IMR-90 (cell line): Measurements from ENCODE around the gene DAAM1. TPM values are rescaled to one million over a fixed set of nuclear protein-coding genes. Genes with fewer than 3 reads are reported as not detected.

Experiments
- ATAC-seq: fragments of 200-7000 bp; cut with Tn5 transposase; 2 replicates; pipeline ENCODE4 v1.9.1; 2020; ENCODE audit warnings: low read depth, mild to moderate bottlenecking, moderate library complexity
- BruUV-seq: library from RNA; stranded (reverse); fragments of 400-500 nt; replicated peaks from 2 replicates; lab custom pipeline; 2021; lab: Mats Ljungman, UMichigan
- CTCF ChIA-PET: fragments of 300-600 bp; formaldehyde crosslinking; extraction: SDS; loops from one replicate; lab custom pipeline; 2021; ENCODE audit warnings: antibody characterized with exemption; lab: Yijun Ruan, JAX
- POLR2A ChIA-PET: fragments of 300-600 bp; sonication (Branson Sonifier 250); formaldehyde crosslinking; loops from one replicate; lab custom pipeline; 2022; ENCODE audit warnings: antibody characterized with exemption; ENCODE audit not compliant: unreplicated experiment; lab: Charles Lee
- DNase-seq: peaks from one replicate; pipeline ENCODE4 v3.0.0; 2013
- H2AFZ ChIP-seq: replicated peaks from 2 replicates; pipeline ENCODE3; 2013; ENCODE audit warnings: low read length, mild to moderate bottlenecking; ENCODE audit not compliant: poor library complexity
- H2AK5ac ChIP-seq: 2 replicates; pipeline ENCODE4 v1.6.1; 2013; ENCODE audit warnings: low read depth, low read length, inconsistent platforms
- H2AK9ac ChIP-seq: replicated peaks from 2 replicates; pipeline ENCODE3; 2013; ENCODE audit warnings: mild to moderate bottlenecking, low read depth, low read length, moderate library complexity; ENCODE audit not compliant: poor library complexity
- H2BK120ac ChIP-seq: 2 replicates; pipeline ENCODE4 v1.6.1; 2013; ENCODE audit warnings: low read depth, low read length, inconsistent platforms
- H2BK15ac ChIP-seq: 3 replicates; pipeline ENCODE4 v1.6.1; 2013; ENCODE audit warnings: low read depth, low read length, inconsistent platforms
- H2BK20ac ChIP-seq: 2 replicates; pipeline ENCODE4 v1.6.1; 2013; ENCODE audit warnings: low read depth, mild to moderate bottlenecking, inconsistent platforms, low read length, moderate library complexity
- H2BK5ac ChIP-seq: 2 replicates; pipeline ENCODE4 v1.6.1; 2013; ENCODE audit warnings: mild to moderate bottlenecking, low read depth, low read length, inconsistent platforms; ENCODE audit not compliant: poor library complexity, severe bottlenecking
- H3K14ac ChIP-seq: replicated peaks from 2 replicates; pipeline ENCODE4 v1.6.1; 2013; ENCODE audit warnings: low read depth, low read length, inconsistent platforms
- H3K18ac ChIP-seq: 2 replicates; pipeline ENCODE4 v1.6.1; 2013; ENCODE audit warnings: low read depth, low read length, control low read depth
- H3K23ac ChIP-seq: 2 replicates; pipeline ENCODE4 v1.6.1; 2013; ENCODE audit warnings: low read depth, low read length, inconsistent platforms
- H3K27ac ChIP-seq: 2 replicates; pipeline ENCODE4 v1.5.1; 2013; ENCODE audit warnings: mild to moderate bottlenecking, control low read depth, low read length; ENCODE audit not compliant: insufficient read depth
- H3K27me3 ChIP-seq: 2 replicates; pipeline ENCODE4 v1.6.1; 2013; ENCODE audit warnings: low read length; ENCODE audit not compliant: control insufficient read depth, insufficient read depth
- H3K36me3 ChIP-seq: 2 replicates; pipeline ENCODE4 v1.6.1; 2013; ENCODE audit warnings: low read length, mixed read lengths; ENCODE audit not compliant: control insufficient read depth, insufficient read depth
- H3K4ac ChIP-seq: 2 replicates; pipeline ENCODE4 v1.6.1; 2013; ENCODE audit warnings: low read depth, low read length, inconsistent platforms
- H3K4me1 ChIP-seq: 2 replicates; pipeline ENCODE4 v1.6.1; 2013; ENCODE audit warnings: low read length, mixed read lengths; ENCODE audit not compliant: control insufficient read depth, insufficient read depth
- H3K4me2 ChIP-seq: 2 replicates; pipeline ENCODE4 v1.6.1; 2013; ENCODE audit warnings: low read depth, mild to moderate bottlenecking, control low read depth, low read length, moderate library complexity
- H3K4me3 ChIP-seq: 2 replicates; pipeline ENCODE4 v1.5.1; 2013; ENCODE audit warnings: low read depth, mild to moderate bottlenecking, control low read depth, low read length, moderate library complexity; ENCODE audit not compliant: insufficient read depth
- H3K56ac ChIP-seq: 2 replicates; pipeline ENCODE4 v1.6.1; 2013; ENCODE audit warnings: low read length, inconsistent platforms; ENCODE audit not compliant: insufficient read depth; ENCODE audit errors: extremely low read depth
- H3K79me1 ChIP-seq, 2 experiments: 2 replicates each; pipeline ENCODE4 v1.6.1; 2013; ENCODE audit warnings: low read length in 2 of 2, inconsistent platforms in 1 of 2, low read depth in 1 of 2
- H3K9ac ChIP-seq: 2 replicates; pipeline ENCODE4 v1.6.1; 2013; ENCODE audit warnings: low read depth, low read length, control low read depth
- H3K9me1 ChIP-seq: 2 replicates; pipeline ENCODE4 v1.6.1; 2013; ENCODE audit warnings: low read length, inconsistent platforms; ENCODE audit not compliant: insufficient read depth
- H3K9me3 ChIP-seq: 2 replicates; pipeline ENCODE4 v1.6.1; 2013; ENCODE audit warnings: low read length; ENCODE audit not compliant: control insufficient read depth, insufficient read depth
- H4K20me1 ChIP-seq: 2 replicates; pipeline ENCODE4 v1.6.1; 2013; ENCODE audit warnings: low read length, inconsistent platforms; ENCODE audit not compliant: insufficient read depth
- H4K5ac ChIP-seq: 2 replicates; pipeline ENCODE4 v1.6.1; 2013; ENCODE audit warnings: mild to moderate bottlenecking, low read depth, low read length, control low read depth
- H4K8ac ChIP-seq, 2 experiments: 2 replicates each; pipeline ENCODE4 v1.6.1; 2013; ENCODE audit warnings: low read depth in 2 of 2, low read length in 2 of 2, control low read depth in 1 of 2, inconsistent platforms in 1 of 2
- H4K91ac ChIP-seq: 2 replicates; pipeline ENCODE4 v1.6.1; 2013; ENCODE audit warnings: low read depth, low read length, inconsistent platforms; ENCODE audit not compliant: insufficient read depth
- CEBPB ChIP-seq: IDR thresholded peaks from 2 replicates; pipeline ENCODE4 v1.6.1; 2012; ENCODE audit warnings: low read depth, low read length, improper control_type of control experiment
- MAZ ChIP-seq: IDR thresholded peaks from 2 replicates; pipeline ENCODE4 v1.6.1; 2012; ENCODE audit warnings: low read depth, mild to moderate bottlenecking, low read length, improper control_type of control experiment, moderate library complexity, borderline replicate concordance
- MXI1 ChIP-seq: IDR thresholded peaks from 2 replicates; pipeline ENCODE4 v1.6.1; 2012; ENCODE audit warnings: low read depth, mild to moderate bottlenecking, low read length, moderate library complexity, borderline replicate concordance
- POLR2A ChIP-seq: IDR thresholded peaks from 2 replicates; pipeline ENCODE4 v1.6.1; 2012; ENCODE audit warnings: mild to moderate bottlenecking, low read depth, low read length
- RCOR1 ChIP-seq: IDR thresholded peaks from 2 replicates; pipeline ENCODE4 v1.6.1; 2012; ENCODE audit warnings: mild to moderate bottlenecking, low read length, improper control_type of control experiment; ENCODE audit not compliant: insufficient replicate concordance
- RFX5 ChIP-seq: IDR thresholded peaks from 2 replicates; pipeline ENCODE4 v1.8.0; 2012; ENCODE audit warnings: low read depth, mild to moderate bottlenecking, low read length, moderate library complexity
- WGBS, 2 experiments: methylation state at CpG; one replicate each; pipeline versions ENCODE4 v1.1.5 to v1.1.7; 2013; ENCODE audit warnings: missing lambda C conversion rate in 2 of 2; ENCODE audit not compliant: insufficient read length in 1 of 2; ENCODE audit errors: extremely low coverage in 2 of 2; 5-methylcytosine and 5-hydroxymethylcytosine counted together
- dilution Hi-C: fragments of 300-500 bp; cut with HindIII; formaldehyde crosslinking; loops from one replicate; pipeline ENCODE4 v1.14.3; 2018; ENCODE audit warnings: low sequenced_read_pairs; ENCODE audit not compliant: unreplicated experiment
- in situ Hi-C: fragments of 300-500 bp; cut with MboI; formaldehyde crosslinking; loops from 3 replicates; pipeline ENCODE4 v1.14.3; 2019; ENCODE audit warnings: low sequenced_read_pairs, inconsistent platforms, mixed read lengths
- intact Hi-C: fragments of 100-400 bp; cut with micrococcal nuclease; formaldehyde crosslinking; loops from 2 replicates; pipeline ENCODE4 v1.10.0; 2022
- polyA plus RNA-seq, 3 experiments: library from polyadenylated mRNA; depleted of rRNA; stranded (reverse); fragments of >200 nt; gene quantifications; 2 replicates each; pipeline ENCODE4 v1.2.3, GENCODE V29; 2012; ENCODE audit warnings: low replicate concordance in 1 of 3
- total RNA-seq: library from RNA; depleted of rRNA; stranded (reverse); fragments of >200 nt; gene quantifications from 2 replicates; pipeline ENCODE4 v1.2.3, GENCODE V29; 2012
- TF ChIP-seq, protein P1 (sequence below): fragments of 150-350 bp; IDR thresholded peaks from 2 replicates; pipeline ENCODE4 v1.6.1; 2016; ENCODE audit warnings: low read depth, mild to moderate bottlenecking, low read length, moderate library complexity, borderline replicate concordance
- TF ChIP-seq, protein P2 (sequence below): fragments of 150-350 bp; IDR thresholded peaks from 2 replicates; pipeline ENCODE4 v1.6.1; 2017; ENCODE audit warnings: mild to moderate bottlenecking, antibody characterized with exemption, low read length, low read depth

Gene DAAM1
- total and polyA plus RNA-seq, 2 of the 4 experiments (the other 2 are of a cell fraction): 4.8 to 5.4 TPM

DNA sequence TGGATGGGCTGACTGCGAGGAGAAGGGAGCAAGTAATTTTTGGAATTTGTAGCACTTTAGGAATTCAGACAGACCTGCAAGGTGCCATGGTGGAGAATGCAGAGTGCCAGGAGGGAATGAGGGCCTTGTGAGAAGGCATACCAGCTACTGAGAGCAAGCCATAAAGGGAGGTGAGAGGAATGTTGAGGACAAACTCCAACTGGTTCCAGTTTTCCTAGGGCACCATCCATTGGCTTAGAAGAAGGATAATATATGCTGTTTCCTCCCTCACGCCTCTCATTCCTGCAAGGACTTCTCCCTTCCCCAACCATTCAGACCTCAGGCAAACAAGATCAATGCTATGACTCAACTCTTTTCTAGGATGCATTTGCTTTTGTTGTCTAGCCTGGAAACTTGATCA, 11.2 kb upstream of the DAAM1 start:
- H3K9ac ChIP-seq: no peak overlapping the region
- no peak overlapping the region for H2BK5ac ChIP-seq
- CTCF ChIA-PET: no interaction called here
- no peak for TF ChIP-seq RFX5
- TF ChIP-seq, protein P1, sequence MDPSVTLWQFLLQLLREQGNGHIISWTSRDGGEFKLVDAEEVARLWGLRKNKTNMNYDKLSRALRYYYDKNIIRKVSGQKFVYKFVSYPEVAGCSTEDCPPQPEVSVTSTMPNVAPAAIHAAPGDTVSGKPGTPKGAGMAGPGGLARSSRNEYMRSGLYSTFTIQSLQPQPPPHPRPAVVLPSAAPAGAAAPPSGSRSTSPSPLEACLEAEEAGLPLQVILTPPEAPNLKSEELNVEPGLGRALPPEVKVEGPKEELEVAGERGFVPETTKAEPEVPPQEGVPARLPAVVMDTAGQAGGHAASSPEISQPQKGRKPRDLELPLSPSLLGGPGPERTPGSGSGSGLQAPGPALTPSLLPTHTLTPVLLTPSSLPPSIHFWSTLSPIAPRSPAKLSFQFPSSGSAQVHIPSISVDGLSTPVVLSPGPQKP: no peak
- no peak for TF ChIP-seq POLR2A
- TF ChIP-seq RCOR1: no peak
- TF ChIP-seq CEBPB: no peak
- TF ChIP-seq, protein P2, sequence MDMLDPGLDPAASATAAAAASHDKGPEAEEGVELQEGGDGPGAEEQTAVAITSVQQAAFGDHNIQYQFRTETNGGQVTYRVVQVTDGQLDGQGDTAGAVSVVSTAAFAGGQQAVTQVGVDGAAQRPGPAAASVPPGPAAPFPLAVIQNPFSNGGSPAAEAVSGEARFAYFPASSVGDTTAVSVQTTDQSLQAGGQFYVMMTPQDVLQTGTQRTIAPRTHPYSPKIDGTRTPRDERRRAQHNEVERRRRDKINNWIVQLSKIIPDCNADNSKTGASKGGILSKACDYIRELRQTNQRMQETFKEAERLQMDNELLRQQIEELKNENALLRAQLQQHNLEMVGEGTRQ: no peak
- no peak for TF ChIP-seq MAZ
- no peak for TF ChIP-seq MXI1
- no peak overlapping the region for H2BK20ac ChIP-seq
- no peak overlapping the region for H4K91ac ChIP-seq
- H2BK15ac ChIP-seq: no peak overlapping the region
- BruUV-seq: no TSS peak
- in situ Hi-C loops: no loop called here
- H4K8ac ChIP-seq: no peak overlapping the region
- POLR2A ChIA-PET: no interaction called here
- no peaks in the 10 kb centered on the region; the same call in 1 of the 2 replicates for H3K4me1 ChIP-seq
- no peak overlapping the region for H3K4me3 ChIP-seq
- no peaks in the 10 kb centered on the region for H4K20me1 ChIP-seq
- H3K9me3 ChIP-seq: no peaks in the 10 kb centered on the region
- H2BK120ac ChIP-seq: no peak overlapping the region
- no peak overlapping the region for H3K56ac ChIP-seq
- dilution Hi-C loops: no loop called here
- intact Hi-C loops: no loop called here
- no peak for DNase-seq
- no peak overlapping the region for H3K4ac ChIP-seq
- H3K14ac ChIP-seq: no peak overlapping the region
- whole genome bisulfite sequencing, 2 experiments: 63% methylated on average over 1 of the region's 2 CpGs; no CpG with 5 or more reads in 1 of the 2 experiments
- no peak overlapping the region for H3K4me2 ChIP-seq
- no peak overlapping the region for H4K5ac ChIP-seq
- no peak overlapping the region for H3K18ac ChIP-seq
- no peak overlapping the region for H3K27ac ChIP-seq
- H2AK9ac ChIP-seq: no peak overlapping the region
- peaks cover 27% of the 10 kb centered on the region for H3K27me3 ChIP-seq
- H2AK5ac ChIP-seq: no peak overlapping the region
- no peaks in the 10 kb centered on the region for H3K36me3 ChIP-seq
- no peak overlapping the region for H3K23ac ChIP-seq
- H3K79me1 ChIP-seq: no peaks in the 10 kb centered on the region
- no peaks in the 10 kb centered on the region for H3K9me1 ChIP-seq
- no peak for ATAC-seq
- H2AFZ ChIP-seq: no peak overlapping the region
